Astrocyte of the spinal cord (primary cell): ENCODE measurements around the gene ZNF506.
"Not testable (repeated sequence)": the region's sequence is repeated elsewhere in the genome, so short reads cannot be mapped to it uniquely, and the experiment has no call there.

Experiments used
- DNase-seq: peaks from one replicate; pipeline ENCODE4 v3.0.0; 2011; ENCODE audit warnings: low read depth, low spot score
- H3K4me3 ChIP-seq: 2 replicates; pipeline ENCODE4 v1.5.1; 2011; ENCODE audit warnings: low read depth, mild to moderate bottlenecking, low read length, moderate library complexity
- in situ Hi-C: cut with HindIII; loops from 2 replicates; pipeline ENCODE4 v1.10.0; 2017; ENCODE audit warnings: low sequenced_read_pairs
- TF ChIP-seq, protein P1 (sequence below): IDR thresholded peaks from 2 replicates; pipeline ENCODE4 v1.5.1; 2012; ENCODE audit warnings: low read depth, mild to moderate bottlenecking, low read length, inconsistent platforms

Gene ZNF506

DNA sequence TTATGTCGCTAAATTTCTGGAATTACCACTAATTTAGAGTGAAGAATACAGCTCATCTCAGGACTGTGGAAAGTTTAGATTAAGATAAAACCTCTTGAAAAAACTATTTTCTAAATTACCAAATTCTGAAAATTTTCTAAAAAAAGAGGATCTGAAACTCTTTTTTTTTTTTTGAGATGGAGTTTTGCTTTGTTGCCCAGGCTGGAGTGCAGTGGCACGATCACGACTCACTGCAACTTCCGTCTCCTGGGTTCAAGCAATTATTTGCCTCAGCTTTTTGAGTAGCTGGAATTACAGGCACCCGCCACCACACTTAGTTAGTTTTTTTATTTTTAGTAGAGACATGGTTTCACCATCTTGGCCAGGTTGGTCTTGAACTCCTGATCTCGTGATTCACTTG, 27.5 kb upstream of the ZNF506 start:
- no peak overlapping the region for H3K4me3 ChIP-seq
- TF ChIP-seq, protein P1, sequence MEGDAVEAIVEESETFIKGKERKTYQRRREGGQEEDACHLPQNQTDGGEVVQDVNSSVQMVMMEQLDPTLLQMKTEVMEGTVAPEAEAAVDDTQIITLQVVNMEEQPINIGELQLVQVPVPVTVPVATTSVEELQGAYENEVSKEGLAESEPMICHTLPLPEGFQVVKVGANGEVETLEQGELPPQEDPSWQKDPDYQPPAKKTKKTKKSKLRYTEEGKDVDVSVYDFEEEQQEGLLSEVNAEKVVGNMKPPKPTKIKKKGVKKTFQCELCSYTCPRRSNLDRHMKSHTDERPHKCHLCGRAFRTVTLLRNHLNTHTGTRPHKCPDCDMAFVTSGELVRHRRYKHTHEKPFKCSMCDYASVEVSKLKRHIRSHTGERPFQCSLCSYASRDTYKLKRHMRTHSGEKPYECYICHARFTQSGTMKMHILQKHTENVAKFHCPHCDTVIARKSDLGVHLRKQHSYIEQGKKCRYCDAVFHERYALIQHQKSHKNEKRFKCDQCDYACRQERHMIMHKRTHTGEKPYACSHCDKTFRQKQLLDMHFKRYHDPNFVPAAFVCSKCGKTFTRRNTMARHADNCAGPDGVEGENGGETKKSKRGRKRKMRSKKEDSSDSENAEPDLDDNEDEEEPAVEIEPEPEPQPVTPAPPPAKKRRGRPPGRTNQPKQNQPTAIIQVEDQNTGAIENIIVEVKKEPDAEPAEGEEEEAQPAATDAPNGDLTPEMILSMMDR: no peak

DNA sequence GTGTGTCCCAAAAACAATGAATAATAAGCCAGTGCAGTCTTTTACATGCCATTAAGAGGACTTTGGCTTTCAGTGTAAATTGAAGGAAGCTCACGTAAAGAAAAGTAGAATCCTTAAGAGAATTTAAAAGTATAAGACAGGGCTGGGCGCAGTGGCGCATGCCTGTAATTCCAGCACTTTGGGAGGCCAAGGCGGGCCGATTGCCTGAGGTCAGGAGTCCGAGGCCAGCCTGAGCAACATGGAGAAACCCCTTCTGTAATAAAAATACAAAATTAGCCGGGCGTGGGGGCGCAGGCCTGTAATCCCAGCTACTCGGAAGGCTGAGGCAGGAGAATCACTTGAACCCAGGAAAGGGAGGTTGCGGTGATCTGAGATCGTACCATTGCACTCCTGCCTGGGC, 26.2 kb upstream of the ZNF506 start:
- TF ChIP-seq, protein P1: no peak
- no peak for DNase-seq
- in situ Hi-C loops: no loop called here
- H3K4me3 ChIP-seq: no peak overlapping the region

More for the DNA sequence above, 27.5 kb upstream of the ZNF506 start:
- DNase-seq: no peak
- in situ Hi-C loops: no loop called here

DNA sequence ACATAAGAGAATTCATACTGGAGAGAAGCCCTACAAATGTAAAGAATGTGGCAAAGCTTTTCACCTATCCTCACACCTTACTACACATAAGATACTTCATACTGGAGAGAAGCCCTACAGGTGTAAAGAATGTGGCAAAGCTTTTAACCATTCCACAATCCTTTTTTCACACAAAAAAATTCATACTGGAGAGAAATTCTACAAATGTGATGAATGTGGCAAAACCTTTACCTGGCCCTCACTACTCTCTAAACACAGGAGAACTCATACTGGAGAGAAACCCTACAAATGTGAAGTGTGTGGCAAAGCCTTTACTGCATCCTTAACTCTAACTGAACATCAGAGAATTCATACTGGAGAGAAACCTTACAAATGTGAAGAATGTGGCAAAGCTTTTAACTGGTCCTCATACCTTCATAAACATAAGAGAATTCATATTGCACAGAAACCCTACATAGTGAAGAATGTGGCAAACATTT, 14.0 kb upstream of the ZNF506 start:
- H3K4me3 ChIP-seq: no peak overlapping the region

DNA sequence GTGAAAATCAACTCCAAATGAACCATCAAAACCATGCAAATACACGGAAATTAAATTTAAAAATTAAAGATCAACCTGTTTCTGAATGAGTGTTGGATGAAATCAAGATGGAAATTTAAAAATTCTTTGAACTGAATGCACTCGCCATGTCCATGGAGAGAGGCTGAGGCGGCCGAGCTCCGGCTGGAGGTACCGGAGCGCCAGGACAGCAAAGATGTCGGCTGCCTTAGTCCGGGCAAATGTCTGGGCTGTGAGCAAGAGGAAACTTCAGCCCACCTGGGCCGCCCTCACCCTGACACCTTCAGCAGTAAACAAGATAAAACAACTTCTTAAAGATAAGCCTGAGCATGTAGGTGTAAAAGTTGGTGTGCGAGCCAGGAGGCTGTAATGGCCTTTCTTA, 5.3 kb upstream of the ZNF506 start:
- no peak for DNase-seq
- TF ChIP-seq, protein P1: no peak
- no peak overlapping the region for H3K4me3 ChIP-seq
- in situ Hi-C loops: no loop called here

More for the DNA sequence above, 14.0 kb upstream of the ZNF506 start:
- in situ Hi-C loops: no loop called here
- TF ChIP-seq, protein P1: no peak
- DNase-seq: no peak

DNA sequence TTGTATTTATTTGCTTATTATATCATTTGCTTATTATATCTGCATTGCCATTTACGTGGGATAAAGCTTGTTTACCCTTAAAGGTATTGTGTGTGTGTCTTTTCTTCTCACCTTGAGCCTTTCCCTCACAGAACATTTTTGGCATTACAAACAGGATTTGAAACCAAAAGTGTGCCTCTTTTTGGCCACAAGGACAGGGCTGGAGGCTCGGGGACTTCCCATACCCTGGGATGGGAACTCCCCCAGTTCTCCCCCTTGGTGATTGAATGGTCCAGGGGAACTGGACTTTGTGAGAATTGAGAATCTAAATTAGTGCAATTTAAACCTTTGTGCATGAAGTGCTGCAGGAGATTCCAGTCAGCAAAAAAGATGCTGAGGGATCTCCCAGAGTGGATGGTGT, 2.4 kb upstream of the ZNF506 start:
- in situ Hi-C loops: no loop called here
- DNase-seq: no peak
- TF ChIP-seq, protein P1: no peak
- no peak overlapping the region for H3K4me3 ChIP-seq

DNA sequence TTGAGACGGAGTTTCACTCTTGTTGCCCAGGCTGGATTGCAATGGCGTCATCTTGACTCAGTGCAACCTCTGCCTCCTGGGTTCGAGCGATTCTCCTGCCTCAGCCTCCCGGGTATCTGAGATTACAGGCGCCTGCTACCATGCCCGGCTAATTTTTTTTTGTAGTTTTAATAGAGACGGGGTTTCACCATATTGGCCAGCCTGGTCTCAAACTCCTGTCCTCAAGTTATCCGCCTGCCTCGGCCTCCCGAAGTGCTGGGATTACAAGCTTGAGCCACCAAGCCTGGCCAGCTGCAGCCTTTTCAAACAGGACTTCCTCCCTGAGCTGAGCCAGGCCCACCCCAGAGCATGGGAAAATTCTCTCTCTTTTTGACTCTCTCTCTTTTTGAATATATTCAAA, 426 bp upstream of the ZNF506 start:
- DNase-seq, in situ Hi-C loops: not testable (repeated sequence)
- peak overlapping the region; percentile 88 for H3K4me3 ChIP-seq

DNA sequence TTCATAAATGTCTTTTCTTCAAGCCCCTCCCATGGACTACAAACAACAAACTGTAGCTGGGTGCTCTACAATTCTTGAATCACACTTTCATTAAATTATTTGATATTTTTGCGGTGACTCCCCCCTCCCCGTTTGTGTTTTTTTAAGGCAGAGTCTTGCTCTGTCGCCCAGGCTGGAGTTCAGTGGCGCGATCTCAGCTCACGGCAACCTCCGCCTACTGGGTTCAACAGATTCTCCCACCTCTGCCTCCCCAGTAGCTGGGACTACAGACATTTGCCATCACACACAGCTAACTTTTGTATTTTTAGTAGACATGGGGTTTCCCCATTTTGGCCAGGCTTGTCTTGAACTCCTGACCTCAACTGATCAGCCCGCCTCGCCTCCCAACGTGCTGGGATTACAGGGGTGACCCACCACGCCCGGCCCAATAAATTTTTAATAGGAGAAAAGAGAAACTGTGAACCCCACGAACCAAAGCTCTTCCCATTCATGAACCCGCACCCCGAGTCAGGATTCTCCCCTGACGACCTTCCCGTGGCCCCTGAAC, 703 bp downstream of the ZNF506 start:
- in situ Hi-C loops: no loop called here
- DNase-seq: no peak
- TF ChIP-seq, protein P1: no peak
- H3K4me3 ChIP-seq: peak overlapping the region; percentile 88
